AG10803 (cell line): ENCODE data around the gene SYT8.

ENCODE experiments used
- DNase-seq: peaks from one replicate; pipeline ENCODE4 v3.0.0; 2010; ENCODE audit warnings: low read depth
- H3K4me3 ChIP-seq: 2 replicates; pipeline ENCODE4 v1.5.1; 2011; ENCODE audit warnings: mild to moderate bottlenecking, low read length, control low read depth
- CTCF ChIP-seq: conservative IDR thresholded peaks from 2 replicates; pipeline ENCODE4 v1.5.1; 2011; ENCODE audit warnings: mild to moderate bottlenecking, low read length, control low read depth, inconsistent platforms

The SYT8 gene

DNA sequence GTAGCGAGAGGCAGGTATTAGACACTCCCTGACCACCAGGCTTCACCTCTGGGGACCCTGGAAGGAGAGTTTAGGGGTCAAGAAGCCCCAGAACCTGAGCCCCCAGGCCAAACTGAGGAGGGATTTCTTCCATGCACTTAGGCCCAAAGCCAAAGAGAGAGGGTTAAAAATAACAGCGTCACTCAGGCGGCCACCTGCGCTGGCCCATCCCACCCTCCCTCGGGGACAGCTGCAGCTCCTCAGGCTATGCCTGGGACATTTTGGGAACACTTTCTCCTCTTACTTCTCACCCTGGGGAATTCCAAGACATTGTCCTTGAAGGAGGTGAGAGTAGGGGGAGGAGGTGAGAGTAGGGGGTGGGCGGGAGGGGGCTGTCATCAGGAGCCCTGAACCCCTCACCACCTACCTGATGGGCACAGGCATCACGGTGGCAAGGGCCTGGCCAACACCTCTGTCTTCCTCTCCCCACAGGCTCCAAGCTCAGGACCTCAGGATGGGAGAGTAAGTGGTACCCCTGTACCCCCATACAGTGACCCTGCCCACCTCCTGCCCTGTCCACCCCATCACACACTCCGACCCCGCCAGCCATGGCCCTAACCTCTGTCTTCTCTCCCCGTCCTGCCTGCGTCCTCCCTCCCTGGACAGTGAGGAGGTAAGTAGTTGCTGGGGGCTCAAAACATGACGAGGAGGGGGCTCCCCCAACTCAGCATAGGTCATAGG is 4.6 kb downstream of the SYT8 start:
- no peak overlapping the region for H3K4me3 ChIP-seq
- no peak for TF ChIP-seq CTCF
- DNase-seq, result no peak

GRCh38 chr11:1839924-1840779 is 5.4 kb downstream of the SYT8 start:
- H3K4me3 ChIP-seq, result no peak overlapping the region
- no peak for TF ChIP-seq CTCF
- DNase-seq, result no peak

DNA sequence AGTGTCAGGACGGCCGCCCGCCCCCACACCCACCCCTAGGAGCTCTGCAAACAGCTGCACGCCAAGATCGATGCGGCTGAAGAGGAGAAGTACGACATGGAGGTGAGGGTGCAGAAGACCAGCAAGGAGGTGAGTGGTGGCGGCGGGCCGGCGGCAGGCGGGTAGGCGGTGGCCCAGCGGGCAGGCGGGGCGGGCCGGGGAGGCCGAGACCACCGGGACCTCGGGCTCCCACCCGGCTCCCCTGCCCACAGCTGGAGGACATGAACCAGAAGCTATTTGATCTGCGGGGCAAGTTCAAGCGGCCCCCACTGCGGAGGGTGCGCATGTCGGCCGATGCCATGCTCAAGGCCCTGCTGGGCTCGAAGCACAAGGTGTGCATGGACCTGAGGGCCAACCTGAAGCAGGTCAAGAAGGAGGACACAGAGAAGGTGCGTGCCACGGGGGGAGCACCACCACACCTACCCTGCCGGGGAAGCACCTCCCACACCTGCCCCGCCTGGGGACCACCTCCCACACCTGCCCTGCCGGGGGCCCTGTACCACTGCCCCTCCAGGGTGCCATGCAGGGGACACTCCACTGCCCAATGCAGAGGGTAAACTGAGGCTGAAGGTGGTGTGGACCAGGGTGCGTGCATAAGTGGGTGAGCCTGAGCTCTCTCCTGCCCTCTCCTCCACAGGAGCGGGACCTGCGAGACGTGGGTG is 6.1 kb downstream of the SYT8 start:
- H3K4me3 ChIP-seq, result no peak overlapping the region
- no peak for DNase-seq
- no peak for TF ChIP-seq CTCF

DNA sequence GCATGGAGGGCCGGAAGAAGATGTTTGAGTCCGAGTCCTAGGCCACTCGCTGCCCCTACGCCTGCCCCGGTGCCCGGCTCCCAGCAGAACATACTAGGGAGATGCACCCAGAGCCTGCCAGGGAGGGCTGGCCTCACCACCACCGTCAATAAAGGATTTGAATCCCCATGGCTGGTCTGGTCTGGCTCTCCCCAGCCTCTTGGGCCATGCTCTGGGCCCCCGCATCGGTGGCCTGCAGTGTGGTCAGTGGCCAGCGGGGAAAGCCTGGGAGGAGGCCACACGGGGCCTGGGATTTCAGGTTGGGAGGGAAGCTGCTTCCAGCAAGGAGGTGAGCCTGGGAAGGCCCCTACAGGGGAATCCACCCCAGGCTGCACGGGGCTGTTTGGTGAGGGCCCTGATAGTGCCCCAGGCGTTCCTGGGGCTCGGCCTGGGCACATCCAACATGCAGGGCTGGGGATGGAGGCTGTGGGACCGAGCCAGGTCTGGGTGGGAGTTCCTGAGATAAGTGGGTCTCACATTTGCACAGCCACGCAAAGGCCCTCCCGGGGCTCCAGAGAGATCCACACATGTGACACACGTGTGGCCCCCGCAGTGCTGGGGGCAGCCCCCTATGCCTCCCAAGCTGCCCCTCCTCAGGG is 6.8 kb downstream of the SYT8 start:
- TF ChIP-seq CTCF, result no peak
- no peak for DNase-seq
- no peak overlapping the region for H3K4me3 ChIP-seq

DNA sequence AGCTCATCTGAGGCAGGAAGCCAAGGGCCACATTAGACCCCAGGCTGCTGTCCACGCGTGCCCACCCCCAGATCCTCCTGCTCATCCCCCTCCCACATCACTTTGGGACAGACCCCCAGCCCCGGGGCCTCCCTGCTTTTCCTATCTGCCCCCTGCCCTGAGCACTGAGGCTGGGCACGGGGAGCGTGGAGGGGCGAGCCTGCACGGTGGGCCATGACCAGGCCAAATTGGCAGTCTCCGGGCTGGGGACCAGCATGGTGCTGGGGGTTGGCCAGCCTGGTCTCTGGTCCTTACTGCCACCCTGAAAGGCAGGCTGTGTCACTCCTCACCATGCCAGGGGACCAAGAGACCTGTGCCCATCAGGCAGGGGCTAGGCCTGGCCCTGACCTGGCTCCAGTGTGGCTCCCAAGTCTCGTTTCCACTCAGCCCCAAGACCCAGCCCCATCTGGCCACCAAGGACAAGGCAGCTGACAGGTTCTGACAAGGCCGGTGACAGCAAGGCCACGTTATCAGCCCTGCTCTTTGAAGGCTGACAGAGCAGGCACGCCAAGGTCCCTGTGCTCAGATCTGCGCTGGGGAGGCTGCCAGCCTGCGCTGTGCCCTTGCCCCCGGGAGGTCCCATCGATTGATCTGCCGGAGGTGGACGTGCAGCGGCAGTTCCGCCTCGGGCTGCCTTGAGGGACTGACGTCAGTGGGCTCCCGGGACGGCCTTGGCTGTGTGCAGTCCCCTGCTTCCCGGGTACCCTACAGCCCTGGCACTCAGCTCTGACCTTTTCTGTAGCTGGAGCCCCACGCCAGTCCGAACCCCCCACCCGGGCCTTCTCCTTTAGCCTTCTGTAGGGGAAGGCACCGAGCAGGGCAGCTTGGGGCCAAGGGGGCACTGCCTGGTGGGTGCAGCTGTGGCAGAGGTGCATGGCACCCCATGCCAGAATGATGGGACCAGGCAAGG is 7.6 kb downstream of the SYT8 start:
- H3K4me3 ChIP-seq, result no peak overlapping the region
- no peak for TF ChIP-seq CTCF
- DNase-seq, result no peak

DNA sequence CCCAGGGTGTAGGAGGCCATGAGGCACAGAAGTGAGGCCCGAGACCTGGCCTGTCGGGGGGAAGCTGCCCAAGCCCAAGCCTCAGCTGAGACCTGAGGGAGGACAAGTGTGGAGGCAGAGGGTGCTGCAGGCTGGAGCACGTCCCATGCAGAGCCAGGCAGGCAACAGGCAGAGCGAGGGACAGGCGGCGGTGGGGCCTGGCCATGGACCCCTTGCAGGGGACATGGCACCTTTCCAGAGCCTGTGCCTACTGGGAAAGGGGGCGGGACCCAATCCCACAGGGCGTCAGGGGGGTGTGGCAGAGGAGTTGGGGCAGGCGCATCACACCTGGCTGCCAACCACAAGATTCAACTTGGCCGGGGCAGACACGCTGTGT is 8.3 kb downstream of the SYT8 start:
- TF ChIP-seq CTCF, result no peak
- DNase-seq, result no peak
- H3K4me3 ChIP-seq, result no peak overlapping the region
